SIG-M5 treated with dmso at 0.1 percent for 504 hours (cell line): ENCODE data around the gene INTS14.
A peak's percentile ranks its signal among the peaks of the same experiment; 100 is the strongest.

Experiments
- DNase-seq: peaks from one replicate; lab custom pipeline; 2025; ENCODE audit not compliant: unreplicated experiment; lab: John Stamatoyannopoulos, UW

Gene INTS14

GRCh38 chr15:65610871-65611718 lies at the start of gene INTS14:
TSS of gene INTS14 (minus strand) at chr15:65611131. CDS start at chr15:65607380, 3,751 bp downstream.
- DNase-seq: peak; percentile 92

GRCh38 chr15:65659502-65660052 lies 48.6 kb upstream of the INTS14 start:
- no peak for DNase-seq

- no peak for DNase-seq
These were observed 44.5 kb upstream of the INTS14 start for GRCh38 chr15:65655457-65655856.

- no peak for DNase-seq
These were observed 44.1 kb upstream of the INTS14 start for GRCh38 chr15:65655026-65655425.

GRCh38 chr15:65653801-65654521 lies 43.0 kb upstream of the INTS14 start:
- no peak for DNase-seq

GRCh38 chr15:65653341-65653740 lies 42.4 kb upstream of the INTS14 start:
- no peak for DNase-seq

GRCh38 chr15:65651831-65652749 lies 41.2 kb upstream of the INTS14 start:
- no peak for DNase-seq

- DNase-seq: no peak
These were observed 40.1 kb upstream of the INTS14 start for GRCh38 chr15:65651042-65651322.

- no peak for DNase-seq
These were observed 39.5 kb upstream of the INTS14 start for GRCh38 chr15:65650312-65651041.

- DNase-seq: no peak
These were observed 35.6 kb upstream of the INTS14 start for GRCh38 chr15:65646486-65646885.

GRCh38 chr15:65645392-65645791 lies 34.5 kb upstream of the INTS14 start:
- DNase-seq: no peak

GRCh38 chr15:65644282-65644681 lies 33.4 kb upstream of the INTS14 start:
- DNase-seq: no peak

- no peak for DNase-seq
These were observed 31.7 kb upstream of the INTS14 start for GRCh38 chr15:65642594-65642993.

- no peak for DNase-seq
These were observed 31.0 kb upstream of the INTS14 start for GRCh38 chr15:65641768-65642475.

- no peak for DNase-seq
These were observed 28.6 kb upstream of the INTS14 start for GRCh38 chr15:65639509-65639908.

- peak; percentile 84 for DNase-seq
These were observed 27.8 kb upstream of the INTS14 start for GRCh38 chr15:65638681-65639089.

GRCh38 chr15:65638109-65638508 lies 27.2 kb upstream of the INTS14 start:
- no peak for DNase-seq

GRCh38 chr15:65634356-65634755 lies 23.4 kb upstream of the INTS14 start:
- no peak for DNase-seq

- no peak for DNase-seq
These were observed 22.8 kb upstream of the INTS14 start for GRCh38 chr15:65633752-65634151.
